ENCODE results near the gene RADIL.

RADIL gene

DNA sequence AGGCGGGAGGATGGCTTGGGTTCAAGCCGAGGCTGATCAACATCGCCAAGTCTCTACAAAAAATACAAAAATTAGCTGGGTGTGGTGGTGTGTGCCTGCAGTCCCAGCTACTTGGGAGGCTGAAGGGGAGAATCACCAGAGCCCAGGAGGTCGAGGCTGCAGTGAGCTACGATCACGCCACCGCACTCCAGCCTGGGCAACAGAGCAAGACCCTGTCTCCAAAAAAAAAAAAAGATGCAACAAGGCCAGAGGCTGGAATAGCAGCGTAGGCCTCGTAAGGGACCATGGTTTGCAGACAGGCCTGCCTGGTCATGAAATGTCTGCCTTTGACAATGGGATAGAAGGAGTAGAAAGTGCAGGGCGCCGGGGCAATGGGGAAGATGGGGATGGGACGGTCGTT lies 41.7 kb downstream of the RADIL start:
- TF ChIP-seq, protein P1, sequence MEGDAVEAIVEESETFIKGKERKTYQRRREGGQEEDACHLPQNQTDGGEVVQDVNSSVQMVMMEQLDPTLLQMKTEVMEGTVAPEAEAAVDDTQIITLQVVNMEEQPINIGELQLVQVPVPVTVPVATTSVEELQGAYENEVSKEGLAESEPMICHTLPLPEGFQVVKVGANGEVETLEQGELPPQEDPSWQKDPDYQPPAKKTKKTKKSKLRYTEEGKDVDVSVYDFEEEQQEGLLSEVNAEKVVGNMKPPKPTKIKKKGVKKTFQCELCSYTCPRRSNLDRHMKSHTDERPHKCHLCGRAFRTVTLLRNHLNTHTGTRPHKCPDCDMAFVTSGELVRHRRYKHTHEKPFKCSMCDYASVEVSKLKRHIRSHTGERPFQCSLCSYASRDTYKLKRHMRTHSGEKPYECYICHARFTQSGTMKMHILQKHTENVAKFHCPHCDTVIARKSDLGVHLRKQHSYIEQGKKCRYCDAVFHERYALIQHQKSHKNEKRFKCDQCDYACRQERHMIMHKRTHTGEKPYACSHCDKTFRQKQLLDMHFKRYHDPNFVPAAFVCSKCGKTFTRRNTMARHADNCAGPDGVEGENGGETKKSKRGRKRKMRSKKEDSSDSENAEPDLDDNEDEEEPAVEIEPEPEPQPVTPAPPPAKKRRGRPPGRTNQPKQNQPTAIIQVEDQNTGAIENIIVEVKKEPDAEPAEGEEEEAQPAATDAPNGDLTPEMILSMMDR (IDR thresholded peaks at IDR 0.05; ENCODE audit: control extremely low read depth, extremely low read depth, low read depth, missing control alignments): no peak
- DNase-seq (ENCODE audit: extremely low spot score): no peak
- POLR2A ChIA-PET: no interaction called here
- CTCF ChIA-PET: interaction anchor here (1.0 kb wide), 1 partner anchor 243 kb away, joined by 3 read pairs; no protein-coding TSS in a partner anchor

DNA sequence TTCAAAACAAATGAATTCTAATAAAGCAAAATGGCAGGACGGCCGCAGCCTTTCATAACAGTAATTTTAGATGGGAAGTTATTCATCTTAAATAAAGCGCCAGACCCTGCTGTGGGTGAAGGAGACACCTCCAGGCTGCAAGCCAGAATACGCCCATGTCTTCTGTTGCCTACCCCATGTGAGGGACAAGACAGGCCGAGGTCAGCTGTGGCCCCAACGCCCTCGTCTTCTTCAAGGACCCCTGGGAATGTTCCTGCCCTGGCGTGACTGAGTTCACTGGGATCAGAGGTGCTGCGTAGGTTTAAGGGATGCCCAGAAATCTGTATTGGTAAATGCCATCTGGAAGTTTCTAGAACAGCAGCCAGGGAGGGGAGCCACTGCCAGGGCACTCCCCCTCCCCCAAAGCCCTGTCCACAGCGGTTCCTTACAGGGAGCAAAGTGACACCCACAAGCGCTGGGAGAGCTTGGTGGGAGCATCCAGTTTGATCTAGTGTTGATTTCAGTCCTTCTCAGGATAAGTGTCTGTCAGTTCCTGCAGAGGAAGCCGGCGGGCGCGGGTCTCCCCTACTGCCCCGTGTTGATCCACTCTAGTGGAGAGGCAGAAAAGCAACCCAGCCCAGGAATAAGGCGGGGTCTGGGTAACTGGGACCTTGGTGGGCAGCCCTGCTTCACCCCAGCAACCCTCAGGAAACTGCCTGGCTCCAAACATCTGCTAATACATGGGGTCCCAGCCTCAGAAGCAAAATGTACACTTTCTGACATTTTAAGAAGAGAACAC lies 42.3 kb downstream of the RADIL start:
- TF ChIP-seq, protein P1 (IDR thresholded peaks at IDR 0.05; ENCODE audit: control extremely low read depth, extremely low read depth, low read depth, missing control alignments): no peak
- CTCF ChIA-PET: no interaction called here
- POLR2A ChIA-PET: no interaction called here
- DNase-seq (ENCODE audit: extremely low spot score): no peak

DNA sequence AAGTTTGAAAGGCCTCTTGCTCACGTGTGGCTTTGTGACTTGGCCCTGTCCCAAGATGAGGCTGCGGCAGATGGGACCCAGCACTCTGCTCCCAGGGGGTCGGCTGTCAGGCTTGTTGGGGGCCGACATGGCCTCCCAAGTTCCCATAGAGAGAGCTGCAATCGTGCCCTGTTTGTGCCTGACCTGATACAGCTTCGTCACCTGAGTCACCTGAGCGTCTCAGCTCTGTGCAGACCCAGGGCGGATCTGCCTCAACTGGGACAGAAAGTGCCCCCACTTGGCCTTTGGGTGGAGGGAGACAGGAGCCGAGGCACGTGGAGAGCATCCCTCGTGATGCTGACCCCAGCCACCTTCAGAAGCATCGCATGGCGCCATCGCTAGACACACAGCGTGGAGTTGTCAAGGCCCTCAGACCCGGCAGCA lies 43.4 kb downstream of the RADIL start:
- DNase-seq (ENCODE audit: extremely low spot score): no peak
- TF ChIP-seq, protein P1 (IDR thresholded peaks at IDR 0.05; ENCODE audit: control extremely low read depth, extremely low read depth, low read depth, missing control alignments): no peak
- POLR2A ChIA-PET: no interaction called here
- CTCF ChIA-PET: no interaction called here

DNA sequence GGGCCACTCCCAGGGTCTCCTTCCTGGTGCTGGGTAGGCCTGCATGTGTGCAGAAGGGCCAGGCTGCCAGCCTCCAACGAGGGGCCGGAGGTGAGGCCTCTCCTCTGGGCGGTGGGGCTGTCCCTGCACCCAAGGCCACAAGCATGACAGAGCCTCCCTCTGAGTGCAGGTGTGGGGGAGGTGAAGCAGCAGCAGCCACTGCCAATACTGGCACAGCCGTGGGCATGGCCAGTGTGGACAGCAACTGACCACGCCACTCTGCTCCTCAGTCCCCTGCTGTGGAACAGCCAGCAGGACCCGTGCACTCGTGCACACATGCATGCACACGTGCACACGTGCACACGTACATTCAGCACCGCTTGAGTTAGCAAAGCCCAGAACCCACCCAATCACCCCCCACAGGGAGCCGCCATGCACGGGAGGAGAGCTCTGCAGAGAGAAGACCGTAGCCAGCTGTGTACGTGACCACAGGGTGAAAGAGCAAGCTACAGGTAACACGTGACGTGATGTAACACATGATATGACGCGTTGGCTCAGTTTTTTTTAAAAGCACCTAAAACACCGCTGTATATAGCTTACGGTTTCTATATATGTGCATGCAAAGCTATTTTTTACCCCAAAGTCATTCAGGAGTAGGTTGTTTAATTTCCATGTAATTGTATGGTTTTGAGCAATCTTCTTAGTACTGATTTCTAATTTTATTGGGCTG lies 44.7 kb downstream of the RADIL start:
- CTCF ChIA-PET: interaction anchor here (1.0 to 1.5 kb wide), 2 partner anchors 9 to 221 kb away, joined by 3 to 4 read pairs; no protein-coding TSS in a partner anchor
- POLR2A ChIA-PET: no interaction called here
- TF ChIP-seq, protein P1 (IDR thresholded peaks at IDR 0.05; ENCODE audit: control extremely low read depth, extremely low read depth, low read depth, missing control alignments): no peak
- no peak for DNase-seq (ENCODE audit: extremely low spot score)

DNA sequence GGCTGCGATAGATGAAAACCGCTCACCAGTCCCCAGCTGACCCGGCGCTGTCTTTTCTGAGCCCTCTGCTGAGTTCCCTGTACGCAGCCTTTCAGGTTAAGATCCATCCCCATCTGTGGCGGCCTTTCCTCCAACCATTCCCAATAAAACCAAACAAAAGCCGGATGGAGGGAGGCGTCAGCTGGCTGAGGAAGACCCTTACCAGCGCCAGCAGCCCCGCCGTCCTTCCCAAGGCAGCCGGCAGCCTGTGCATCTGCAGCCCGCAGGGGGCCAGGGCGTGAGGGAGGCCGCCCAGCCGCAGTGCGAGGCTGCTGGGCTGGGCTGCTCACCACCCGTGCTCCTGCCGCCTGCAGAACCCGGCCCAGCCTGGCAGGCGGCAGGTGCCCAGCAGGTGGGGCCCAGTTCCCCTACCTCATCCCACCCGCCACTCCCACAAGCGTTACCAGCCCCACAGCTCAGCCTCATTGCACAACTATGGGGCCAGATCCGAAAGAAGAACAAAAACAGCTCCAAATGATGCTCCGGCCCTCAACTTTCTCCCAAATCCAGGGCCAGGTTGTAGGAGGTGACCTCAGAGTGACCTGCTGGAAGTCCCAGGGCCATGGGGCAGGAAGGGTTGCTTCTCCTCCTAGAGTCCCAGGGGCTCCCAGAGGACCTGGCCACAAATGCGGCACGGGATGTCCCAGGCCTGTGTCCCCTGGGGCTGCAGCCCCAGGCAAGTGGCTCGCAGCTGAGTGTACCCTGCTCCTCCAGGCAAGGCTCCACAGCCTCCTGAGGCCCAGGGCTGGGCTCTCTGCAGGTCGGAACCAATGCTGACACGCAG lies 45.5 kb downstream of the RADIL start:
- ChIA-PET POLR2A (no interaction called here), CTCF (interaction anchor here (1.5 kb wide), 1 partner anchor 222 kb away, joined by 4 read pairs; no protein-coding TSS in a partner anchor)
- TF ChIP-seq, protein P1 (IDR thresholded peaks at IDR 0.05; ENCODE audit: control extremely low read depth, extremely low read depth, low read depth, missing control alignments): no peak
- DNase-seq (ENCODE audit: extremely low spot score): no peak

Data from GM10248 (cell line).